ENCODE results near the gene NMT1.

GRCh38 chr17:45128989-45129388, 67.9 kb downstream of the NMT1 start:
- TF ChIP-seq, protein P1, sequence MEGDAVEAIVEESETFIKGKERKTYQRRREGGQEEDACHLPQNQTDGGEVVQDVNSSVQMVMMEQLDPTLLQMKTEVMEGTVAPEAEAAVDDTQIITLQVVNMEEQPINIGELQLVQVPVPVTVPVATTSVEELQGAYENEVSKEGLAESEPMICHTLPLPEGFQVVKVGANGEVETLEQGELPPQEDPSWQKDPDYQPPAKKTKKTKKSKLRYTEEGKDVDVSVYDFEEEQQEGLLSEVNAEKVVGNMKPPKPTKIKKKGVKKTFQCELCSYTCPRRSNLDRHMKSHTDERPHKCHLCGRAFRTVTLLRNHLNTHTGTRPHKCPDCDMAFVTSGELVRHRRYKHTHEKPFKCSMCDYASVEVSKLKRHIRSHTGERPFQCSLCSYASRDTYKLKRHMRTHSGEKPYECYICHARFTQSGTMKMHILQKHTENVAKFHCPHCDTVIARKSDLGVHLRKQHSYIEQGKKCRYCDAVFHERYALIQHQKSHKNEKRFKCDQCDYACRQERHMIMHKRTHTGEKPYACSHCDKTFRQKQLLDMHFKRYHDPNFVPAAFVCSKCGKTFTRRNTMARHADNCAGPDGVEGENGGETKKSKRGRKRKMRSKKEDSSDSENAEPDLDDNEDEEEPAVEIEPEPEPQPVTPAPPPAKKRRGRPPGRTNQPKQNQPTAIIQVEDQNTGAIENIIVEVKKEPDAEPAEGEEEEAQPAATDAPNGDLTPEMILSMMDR (IDR thresholded peaks at IDR 0.05; ENCODE audit: borderline replicate concordance, extremely low read depth, low read length, poor library complexity, severe bottlenecking), result no peak
- TF ChIP-seq EZH2 (IDR thresholded peaks at IDR 0.05; ENCODE audit: borderline replicate concordance, low read depth, low read length, severe bottlenecking), result no peak
